GDM1 (cell line): ENCODE measurements around the gene USP35.
"Not testable (repeated sequence)": the region's sequence is repeated elsewhere in the genome, so short reads cannot be mapped to it uniquely, and the experiment has no call there.

Experiments
- DNase-seq: peaks from one replicate; lab custom pipeline; 2025; lab: John Stamatoyannopoulos, UW

Gene USP35

DNA sequence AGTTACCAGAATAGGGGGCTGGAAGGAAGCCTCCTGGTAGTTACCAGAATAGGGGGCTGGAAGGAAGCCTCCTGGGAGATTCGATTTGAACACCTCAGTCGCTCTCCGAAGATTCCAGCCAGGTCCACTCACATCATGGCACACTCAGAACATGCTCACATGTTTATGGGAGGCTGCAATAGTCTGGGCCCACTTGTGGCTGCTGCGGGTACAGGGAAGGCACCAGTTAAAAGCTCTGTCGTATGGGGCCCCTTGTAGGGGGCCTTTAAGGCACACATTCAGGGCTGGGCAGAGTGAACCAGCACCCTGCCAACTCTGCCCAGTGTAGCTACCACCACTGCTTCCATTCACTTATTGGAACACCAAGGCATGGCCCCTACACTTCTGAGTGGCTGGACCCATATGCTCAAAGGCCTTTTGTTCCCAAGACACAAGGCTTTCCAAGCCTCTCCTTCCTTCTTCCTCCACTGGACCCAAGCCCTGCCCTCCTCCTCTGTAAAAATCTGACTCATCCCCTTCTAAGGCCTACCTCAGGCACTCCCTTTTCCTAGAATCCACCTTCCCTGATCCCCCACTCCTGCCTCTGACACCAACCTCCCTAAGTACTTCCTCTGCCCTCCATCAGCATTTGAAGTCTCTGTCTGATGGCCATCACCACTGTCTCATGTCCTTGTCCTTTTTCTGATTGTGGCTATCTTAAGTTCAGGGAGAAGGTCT, 28.0 kb downstream of the USP35 start:
- DNase-seq = no peak

DNA sequence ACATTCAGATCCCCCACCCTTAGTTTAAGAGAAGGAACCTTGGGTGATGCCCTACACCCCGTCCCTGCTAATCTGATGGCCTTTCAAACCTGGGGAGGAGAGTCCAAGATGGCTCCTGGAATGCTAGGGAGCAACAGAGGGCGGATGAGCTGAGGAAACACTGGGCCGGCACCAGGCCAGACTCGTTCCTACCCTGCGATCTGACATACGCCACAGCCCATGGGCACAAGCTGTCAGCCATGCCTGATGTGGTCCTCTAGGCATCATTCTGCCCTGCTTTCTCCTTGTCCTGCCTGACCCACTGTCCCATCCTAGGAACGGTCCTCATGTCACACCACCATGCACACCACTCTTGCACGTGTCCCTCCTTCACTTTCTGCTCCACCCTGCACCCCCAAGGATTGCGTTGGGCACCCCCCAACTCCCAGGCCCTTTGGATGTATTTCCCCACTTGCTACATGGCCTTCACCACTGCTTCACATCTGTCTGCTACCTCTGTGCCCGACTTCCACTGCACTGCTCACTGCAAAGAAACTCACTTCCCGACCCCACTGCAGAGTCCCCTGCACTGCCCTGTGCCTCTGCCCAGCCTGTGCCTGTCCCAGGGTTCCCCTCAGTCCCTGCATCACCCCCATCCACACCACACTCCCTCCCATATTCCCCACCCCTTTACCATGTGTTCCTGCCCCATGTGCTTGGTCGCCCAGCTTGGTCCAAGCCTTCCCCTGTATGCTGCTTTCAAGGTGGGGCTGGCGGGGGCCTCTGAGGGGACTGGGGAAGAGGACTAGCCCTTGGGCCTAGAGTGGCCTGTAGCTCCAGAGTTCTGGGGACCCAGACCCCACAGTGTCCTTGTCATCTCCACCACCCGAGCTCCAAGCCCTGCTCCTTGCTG, 29.2 kb downstream of the USP35 start:
- DNase-seq = no peak

DNA sequence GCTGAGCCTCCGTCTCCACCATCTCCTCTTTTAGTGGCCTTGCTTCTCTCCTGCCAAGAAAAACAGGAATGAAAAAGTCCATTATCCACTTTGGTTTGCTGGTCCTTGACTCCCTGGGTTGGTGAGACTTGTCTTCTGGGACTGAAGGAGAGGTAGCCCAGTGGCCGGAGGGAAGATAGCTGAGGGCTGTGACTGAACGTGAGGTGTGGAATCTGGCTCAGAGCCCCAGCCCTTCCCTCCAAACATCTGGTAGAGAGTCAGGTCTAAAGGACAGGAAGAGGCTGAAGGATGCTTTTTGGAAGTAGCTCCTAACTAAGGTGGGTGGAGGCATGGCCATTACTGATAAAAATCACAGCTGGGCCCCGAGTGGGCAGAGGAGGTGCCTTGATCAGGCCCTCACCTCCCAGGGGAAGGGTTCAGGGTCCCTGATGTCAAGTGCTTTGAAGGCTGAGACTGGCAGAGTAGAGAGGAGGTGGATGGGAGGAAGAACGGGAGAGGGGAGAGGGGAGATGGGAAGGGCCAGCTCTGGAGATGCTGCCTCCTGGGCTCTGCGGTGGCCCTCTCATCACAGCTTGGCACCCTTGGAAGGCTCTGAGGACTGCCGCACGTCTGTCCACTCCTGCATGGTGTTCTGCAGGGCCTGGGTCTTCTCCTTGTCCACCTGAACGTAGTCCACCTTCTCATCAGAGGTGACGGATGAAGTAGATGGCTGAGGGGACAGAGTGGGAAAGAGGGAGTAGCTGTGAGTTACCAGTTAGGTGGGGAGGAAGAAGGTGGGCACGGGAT, 30.2 kb downstream of the USP35 start:
- no peak for DNase-seq

DNA sequence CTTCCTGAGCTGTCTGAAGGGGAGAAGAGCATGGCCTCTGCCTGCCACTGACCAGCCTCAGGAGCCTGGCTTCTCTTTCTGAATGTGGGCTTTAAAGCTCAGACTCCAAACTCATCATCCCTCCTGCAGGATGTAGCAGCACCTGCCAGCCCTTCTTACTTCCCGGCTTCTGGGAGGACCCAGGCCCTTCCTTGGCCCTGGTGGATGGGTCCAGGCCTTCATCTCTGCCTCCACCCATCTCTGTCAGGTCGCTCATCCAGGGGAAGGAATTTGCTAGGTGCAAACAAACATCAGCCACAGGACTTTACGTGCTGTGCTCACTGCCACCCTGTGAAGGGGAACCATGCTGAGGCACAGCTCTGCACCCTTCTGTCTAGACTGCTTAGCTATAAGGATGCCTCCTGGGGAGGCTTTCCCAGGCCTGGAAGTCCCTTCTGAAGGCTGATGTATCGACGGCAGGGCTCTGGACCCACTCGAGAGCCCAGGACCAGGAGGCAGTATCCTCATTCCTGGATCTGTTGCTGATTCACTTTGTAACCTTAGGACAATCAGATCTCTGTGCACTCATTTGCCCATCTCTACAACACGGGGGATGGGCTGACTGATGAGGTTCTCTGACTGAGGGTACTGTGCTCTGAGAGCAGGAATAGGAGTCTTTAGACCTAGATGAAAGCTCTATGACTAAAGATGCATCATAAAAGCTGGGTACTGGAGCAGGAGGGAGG, 30.9 kb downstream of the USP35 start:
- no peak for DNase-seq

DNA sequence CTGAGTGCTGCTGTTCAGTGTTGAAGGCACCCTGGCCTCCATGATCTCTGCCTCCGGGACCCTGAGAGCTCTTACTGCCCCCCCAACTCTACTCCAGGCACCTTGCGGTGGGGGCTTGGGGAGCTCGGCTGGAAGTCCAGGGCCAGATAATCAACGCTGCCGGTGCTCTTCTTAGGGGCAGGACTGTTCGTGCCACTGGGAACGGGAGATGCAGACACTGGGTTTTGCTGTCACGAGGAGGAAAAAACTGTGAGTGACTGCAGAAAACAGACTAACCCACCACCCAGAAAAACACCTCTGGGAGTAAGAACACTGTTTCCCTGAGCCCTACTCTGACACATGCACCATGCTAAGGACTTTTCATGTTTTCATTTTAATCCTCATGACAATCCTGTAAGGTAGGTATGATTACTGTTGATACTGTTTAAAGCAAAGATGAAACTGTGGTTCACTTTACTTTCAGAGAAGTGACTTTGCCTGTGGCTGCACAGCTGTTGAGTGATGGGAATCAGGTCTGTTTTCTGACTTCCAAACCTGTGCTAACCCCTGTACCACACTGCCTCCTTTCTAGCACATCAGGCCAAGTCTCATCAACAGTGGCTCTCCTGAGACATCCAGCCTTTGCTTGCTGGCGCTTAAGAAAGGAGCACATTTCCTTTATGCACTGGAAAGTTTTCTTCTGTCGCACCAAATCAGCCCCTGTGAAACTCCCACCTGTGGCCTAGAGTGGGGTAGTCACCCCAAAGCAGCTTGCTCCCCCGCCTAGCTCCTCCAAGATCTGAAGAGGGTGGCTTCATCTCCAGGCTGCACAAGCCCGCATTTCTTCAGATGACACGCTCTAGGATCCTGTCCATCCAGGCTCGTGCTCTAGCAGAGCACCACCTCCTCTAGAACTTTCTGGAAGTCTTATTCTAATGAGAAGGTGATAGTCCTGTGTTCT, 31.8 kb downstream of the USP35 start:
- no peak for DNase-seq

DNA sequence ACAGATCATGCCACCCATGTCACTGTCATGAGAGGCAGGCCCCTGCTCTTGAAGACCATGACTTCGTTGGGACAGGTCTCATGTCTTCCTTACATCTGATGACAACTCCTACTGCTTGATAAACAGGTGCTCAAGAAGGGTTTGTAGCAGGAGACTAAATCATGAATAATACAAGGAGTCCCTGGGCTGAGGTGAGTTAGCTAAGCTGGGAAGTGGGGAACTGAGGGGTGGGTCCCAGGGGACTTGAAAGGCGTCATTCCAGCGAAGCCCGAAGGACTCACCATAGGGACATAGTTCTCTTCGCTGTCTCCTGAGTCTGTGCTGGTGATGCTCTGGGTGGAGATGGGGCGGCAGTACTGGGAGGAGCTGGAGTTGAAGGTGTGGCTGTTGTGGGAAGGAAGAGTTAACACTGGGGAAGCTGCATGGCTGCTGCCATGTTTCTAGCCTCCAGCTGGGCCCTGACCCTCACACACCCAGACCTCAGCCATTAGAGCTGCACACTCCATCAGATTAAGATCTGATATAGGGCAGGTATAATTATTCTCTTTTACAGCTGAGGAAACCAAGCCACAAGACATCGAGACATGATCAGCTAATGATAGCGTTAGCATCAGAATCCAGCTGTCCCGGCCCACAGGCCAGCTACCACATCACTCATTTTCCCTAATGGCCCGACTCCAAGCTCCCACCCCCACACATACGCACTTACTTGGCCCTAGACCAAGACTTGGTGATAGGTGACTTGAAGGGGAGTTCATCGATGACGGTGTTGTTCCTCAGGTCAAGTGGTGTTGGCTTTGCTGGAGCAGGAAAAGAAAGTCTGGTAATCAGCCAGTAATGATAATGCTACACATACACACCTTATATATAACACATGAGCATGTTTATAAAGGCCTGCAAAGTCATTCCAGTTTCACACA, 32.9 kb downstream of the USP35 start:
- no peak for DNase-seq

DNA sequence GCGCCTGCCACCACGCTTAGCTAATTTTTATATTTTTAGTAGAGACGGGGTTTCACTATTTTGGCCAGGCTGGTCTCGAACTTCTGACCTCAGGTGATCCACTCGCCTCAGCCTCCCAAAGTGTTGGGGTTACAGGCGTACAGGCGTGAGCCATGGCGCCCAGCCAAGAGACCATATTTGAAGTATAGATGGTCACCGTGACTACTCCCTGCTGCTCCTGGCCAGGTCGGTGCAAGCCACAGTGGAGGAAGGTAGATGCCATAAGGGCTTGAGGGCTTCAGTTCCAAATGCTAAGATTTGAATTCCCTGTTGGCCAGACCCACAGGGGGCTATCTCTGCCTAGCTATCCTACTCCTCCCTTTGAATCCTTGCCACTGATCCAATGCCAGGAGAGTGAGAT, 34.0 kb downstream of the USP35 start:
- DNase-seq = not testable (repeated sequence)

DNA sequence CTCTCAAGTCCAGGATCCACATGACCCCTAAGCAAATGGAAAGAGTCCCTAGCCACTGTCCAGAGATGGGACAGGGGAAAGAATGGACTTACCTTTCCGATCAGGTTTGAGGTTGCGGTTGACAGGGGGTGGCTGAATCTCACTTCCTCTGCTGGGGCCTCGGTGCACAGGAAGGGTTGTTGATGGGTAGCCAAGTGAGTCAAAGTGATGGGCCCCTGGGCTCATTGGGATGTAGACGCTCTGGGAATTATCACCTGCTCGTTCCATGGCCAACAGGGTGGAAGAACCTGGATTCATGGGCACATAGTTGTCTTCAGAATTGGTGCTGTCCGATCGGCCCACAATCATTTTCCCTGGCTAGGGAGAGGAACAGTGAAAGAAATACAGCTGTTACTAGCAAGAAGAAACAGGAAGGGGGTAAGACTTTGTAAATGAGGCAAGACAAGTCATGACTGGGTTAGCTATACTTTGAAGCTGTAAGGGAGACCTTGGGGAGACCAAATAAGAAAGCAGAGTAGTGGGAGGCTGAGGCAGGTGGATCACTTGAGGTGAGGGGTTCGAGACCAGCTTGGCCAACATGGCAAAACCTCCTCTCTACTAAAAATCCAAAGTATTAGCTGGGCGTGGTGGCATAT, 34.7 kb downstream of the USP35 start:
- DNase-seq = no peak

DNA sequence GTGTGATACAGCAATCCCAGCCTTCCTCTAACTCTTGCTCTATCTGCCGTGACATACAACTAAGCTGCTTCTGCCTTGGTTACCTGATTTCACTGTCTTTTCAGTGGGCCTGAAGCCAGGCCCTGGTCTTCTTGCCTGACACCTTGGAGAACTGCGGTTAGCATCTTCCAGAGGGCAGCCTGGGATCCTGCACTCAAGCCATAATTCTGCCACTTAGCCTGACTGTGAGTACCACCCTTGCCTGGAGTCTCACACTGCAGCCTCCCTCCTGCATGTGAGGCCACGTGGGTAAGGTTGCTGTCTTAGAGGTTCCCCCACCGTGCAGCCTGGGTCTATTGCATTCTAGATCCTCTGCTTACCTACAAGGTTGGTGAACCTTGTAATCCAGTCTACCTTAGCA, 35.8 kb downstream of the USP35 start:
- DNase-seq = no peak

DNA sequence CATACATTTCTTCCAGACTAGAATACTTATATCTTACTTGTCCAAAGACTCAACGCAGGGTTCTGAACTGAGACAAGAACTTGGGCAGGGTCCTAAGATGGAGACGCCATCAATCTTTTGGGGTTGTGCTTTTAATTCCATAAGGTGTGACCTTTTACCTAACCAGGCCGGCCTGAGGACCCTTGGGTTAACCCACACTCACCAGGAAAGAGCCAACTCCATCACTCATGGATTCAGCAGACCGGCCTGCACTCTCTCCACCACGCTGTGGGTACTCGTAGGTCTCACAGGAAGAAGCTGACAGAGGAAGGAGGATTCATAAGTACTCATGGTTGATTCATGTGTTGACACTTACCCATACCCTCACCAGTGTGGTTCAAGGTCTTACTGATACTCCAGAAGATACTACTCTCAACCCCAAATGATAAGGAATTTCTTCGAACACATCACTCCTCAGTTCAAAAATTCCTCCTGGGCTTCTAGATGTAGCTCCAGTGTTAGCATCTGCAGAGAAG, 36.2 kb downstream of the USP35 start:
- DNase-seq = no peak

DNA sequence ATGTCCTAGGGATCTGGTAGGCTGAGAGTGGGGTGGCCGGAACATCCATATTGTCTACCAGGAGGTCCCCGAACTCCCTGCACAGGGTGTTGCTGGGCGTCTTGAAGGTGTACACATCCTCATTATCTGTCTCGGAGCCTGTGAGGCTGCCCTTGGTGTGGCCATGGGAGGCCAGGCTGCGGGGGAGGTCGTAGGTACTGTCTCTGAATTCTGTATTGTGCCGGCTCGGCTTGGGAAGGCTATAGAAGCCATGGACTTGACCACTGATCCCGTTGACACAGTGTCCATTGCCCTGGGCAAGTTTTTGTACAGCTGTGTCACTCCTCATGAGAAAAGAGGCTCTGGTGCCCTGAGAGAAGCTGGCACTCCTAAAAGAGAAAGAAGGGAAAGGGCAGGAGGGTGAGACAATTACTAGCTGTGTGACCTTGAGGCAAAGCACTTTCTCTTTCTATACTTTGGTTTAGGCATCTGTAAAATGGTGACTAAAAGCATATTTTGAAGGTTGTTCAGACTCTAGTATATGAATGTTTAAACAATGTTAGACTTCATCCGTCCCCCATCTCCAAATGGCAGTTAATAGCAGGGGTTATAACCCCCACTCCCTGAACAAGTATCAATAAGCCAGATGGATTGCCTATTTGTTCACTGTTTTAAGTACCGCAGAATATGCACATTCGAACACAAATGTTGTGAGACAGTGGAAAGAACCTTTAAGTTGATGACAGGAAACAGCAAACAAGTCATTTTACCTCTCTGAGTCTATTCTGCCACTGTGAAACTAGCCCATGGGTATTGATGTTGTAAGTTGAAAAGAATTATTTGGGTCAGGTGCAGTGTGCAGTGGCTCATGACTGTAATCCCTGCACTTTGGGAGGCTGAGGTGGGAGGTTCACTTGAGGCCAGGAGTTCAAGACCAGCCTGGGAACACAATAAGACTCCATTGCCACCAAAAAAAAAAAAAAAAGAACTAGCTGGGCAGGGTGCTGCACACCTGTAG, 38.3 kb downstream of the USP35 start:
- no peak for DNase-seq

DNA sequence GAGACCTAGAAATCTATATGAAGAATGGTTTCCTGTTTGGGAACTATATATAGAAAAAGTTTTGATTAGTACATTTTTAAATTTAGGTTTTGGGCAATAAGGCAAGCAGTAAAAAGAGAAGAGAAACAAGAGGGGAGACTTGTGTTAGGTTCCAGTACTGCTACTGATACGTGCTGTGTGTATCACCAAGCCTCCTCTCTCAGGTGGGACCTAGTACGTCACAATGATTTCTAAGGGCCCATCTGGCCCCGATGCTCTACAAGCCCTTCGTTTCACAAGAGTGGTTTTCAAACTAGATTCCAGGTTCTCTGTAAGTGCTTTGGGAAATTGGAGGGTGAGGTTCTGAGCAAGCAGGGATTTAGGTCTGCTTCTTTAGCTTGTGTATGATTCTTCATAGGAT, 39.2 kb downstream of the USP35 start:
- DNase-seq = no peak

DNA sequence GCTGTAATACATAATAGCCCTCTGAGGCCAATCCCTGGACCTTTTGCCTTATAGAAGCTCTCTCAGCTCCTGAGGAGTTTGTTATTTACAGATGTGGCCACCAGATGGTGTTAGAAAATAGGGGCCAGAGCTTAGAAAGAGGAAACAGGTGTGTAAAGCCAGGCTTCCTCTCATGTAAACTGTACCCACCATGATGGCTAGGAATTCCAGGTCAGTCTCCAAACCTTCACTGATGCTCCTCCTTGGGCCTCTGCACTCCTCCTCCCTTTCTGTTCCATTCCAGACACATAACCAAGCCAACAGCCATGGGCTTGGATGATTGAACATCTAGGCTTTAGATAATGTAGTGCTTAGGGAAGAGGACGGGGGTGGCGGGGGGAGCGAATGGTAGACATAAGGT, 39.7 kb downstream of the USP35 start:
- peak; percentile 37 for DNase-seq

DNA sequence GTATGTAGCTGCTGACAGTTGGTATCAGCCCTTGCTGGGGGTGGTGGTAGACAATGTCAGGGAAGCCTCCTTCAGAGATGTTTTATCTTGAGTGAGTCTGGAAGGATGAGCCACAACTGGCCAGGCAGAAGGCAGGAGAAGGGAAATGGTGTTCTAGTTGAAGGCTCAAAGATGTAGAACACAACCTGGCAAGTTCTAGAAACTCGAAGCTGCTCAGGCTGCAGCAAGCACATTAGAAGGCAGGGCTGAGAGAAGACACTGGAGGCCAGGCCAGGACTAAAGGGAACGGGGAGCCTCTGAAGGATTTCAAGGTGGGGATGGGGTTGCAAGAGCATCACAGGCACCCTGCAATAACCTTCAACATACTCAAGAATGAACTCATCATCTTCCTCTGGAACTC, 40.4 kb downstream of the USP35 start:
- DNase-seq = no peak

DNA sequence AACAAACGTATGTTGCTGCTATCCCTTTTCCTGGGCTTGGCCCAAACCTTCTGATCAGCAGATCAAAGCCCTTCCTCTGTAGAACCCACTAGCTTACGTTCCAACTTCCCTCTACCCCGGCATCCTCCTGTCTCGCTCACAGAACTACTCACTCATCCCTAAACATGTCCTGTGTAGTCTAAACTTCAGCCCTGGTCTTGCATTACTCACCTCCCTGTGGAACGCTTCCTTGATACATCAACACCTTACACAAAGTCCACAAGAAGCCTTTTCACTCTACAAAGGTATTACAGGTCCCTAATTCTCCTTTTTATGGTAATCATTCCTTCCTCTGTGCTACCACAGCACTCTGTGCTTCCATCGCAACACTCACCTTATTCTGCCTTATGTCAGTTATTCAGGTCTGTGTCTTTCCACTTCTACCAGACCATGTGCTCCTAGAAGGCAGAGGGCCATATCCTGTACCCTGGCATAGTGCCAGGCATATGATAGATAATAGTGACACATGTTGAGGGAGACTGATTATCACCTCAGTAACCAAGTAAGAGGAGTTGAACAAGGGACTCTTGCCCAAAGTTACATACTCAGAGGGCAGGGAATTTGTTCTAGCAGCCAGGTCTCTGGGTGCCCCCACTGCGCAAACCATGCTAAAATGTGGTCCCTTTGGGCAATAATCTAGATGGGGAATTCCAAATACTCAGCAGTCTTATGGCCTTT, 41.6 kb downstream of the USP35 start:
- DNase-seq = no peak

DNA sequence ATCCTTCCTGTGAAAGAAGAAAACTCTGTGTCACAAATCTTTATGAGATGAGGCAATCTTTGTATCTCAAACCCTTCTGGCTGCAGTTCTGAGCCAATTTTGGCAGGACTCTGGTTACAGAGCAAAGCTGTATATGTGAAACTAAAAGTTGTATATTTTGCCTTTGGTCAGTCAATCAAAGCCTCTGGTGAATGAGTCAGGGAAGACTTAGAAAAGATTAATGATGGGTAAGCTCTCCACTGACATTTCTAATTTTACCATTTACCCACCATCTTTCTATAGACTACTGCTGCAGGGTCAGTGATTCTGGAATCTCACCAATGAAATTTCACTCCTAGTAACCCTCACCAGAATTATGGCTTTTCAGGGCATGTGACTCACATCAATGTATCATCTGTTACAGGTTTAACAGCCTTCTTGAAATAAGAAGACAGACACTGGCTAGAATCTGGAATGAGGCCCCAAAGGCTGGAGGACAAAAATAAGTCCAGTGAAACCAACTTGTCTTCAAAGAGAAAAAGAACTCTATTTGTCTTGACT, 43.3 kb downstream of the USP35 start:
- no peak for DNase-seq

DNA sequence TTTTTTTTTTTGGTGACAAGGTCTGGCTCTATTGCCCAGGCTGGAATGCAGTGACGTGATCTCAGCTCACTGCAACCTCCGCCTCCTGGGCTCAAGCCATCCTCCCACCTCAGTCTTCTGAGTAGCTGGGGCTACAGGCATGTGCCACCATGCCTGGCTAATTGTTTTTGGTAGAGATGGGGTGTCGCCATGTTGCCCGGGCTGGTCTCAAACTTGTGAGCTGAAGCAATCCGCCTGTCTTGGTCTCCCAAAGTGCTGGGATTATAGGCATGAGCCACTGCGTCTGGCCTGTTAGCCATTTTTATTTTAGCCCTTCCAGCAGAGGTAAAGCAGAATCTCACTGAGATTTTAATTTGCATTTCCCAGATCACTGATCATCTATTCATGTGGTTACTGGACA, 44.3 kb downstream of the USP35 start:
- DNase-seq = not testable (repeated sequence)
